Suprapubic skin (tissue), 3 donors: ENCODE measurements around the gene SLC12A8.
"Not testable (repeated sequence)": the region's sequence is repeated elsewhere in the genome, so short reads cannot be mapped to it uniquely, and the experiment has no call there.

ENCODE experiments used
- EP300 ChIP-seq: sonication (generic); formaldehyde crosslinking; IDR thresholded peaks from one replicate; pipeline ENCODE4 v1.6.1; 2017; ENCODE audit warnings: antibody characterized with exemption
- TF ChIP-seq, protein P1 (sequence below), 2 donors: fragments of 200-600 bp in 1 of 2; fragments of 450-650 bp in 1 of 2; sonication (generic) in 1 of 2; IDR thresholded peaks; one replicate each; pipeline ENCODE4 v1.5.1; 2016 to 2019; ENCODE audit warnings: antibody characterized with exemption in 2 of 2, mild to moderate bottlenecking in 1 of 2, moderate library complexity in 1 of 2

DNA sequence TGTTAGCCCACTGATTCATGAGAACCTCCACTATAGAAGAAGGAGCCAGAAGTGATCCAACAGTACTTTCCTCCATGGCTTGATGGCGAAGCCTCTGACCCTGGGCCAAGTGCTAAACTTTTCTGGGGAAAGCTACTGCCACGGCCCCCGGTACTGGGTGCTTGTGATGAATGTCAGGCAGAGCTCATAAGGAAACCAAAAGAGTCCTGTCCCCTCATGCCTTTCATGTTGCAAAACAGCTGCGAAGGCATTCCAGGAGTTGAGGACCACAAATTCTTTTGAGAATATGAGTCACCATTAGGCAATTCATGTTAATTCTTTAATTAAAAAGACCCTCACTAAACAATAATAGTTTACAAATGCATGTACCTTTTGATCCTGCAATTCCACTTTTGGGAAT is 130.2 kb downstream of the SLC12A8 start:
- TF ChIP-seq, protein P1, sequence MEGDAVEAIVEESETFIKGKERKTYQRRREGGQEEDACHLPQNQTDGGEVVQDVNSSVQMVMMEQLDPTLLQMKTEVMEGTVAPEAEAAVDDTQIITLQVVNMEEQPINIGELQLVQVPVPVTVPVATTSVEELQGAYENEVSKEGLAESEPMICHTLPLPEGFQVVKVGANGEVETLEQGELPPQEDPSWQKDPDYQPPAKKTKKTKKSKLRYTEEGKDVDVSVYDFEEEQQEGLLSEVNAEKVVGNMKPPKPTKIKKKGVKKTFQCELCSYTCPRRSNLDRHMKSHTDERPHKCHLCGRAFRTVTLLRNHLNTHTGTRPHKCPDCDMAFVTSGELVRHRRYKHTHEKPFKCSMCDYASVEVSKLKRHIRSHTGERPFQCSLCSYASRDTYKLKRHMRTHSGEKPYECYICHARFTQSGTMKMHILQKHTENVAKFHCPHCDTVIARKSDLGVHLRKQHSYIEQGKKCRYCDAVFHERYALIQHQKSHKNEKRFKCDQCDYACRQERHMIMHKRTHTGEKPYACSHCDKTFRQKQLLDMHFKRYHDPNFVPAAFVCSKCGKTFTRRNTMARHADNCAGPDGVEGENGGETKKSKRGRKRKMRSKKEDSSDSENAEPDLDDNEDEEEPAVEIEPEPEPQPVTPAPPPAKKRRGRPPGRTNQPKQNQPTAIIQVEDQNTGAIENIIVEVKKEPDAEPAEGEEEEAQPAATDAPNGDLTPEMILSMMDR (IDR thresholded peaks at IDR 0.05): not testable (repeated sequence)
- TF ChIP-seq EP300: not testable (repeated sequence)
